Neuron (in vitro differentiated cells): ENCODE results near the gene CTNNA3.

ENCODE experiments used
- H2AFZ ChIP-seq: one replicate; pipeline ENCODE4 v1.6.1; 2013; ENCODE audit warnings: low read depth, mild to moderate bottlenecking, inconsistent platforms, low read length, moderate library complexity
- H3K27me3 ChIP-seq: one replicate; pipeline ENCODE4 v1.6.1; 2013; ENCODE audit warnings: low read length; ENCODE audit not compliant: insufficient read depth
- H3K36me3 ChIP-seq: one replicate; pipeline ENCODE4 v1.6.1; 2013; ENCODE audit warnings: low read length; ENCODE audit not compliant: insufficient read depth
- H3K4me1 ChIP-seq: one replicate; pipeline ENCODE4 v1.6.1; 2013; ENCODE audit warnings: low read length; ENCODE audit not compliant: insufficient read depth
- H3K4me3 ChIP-seq: 2 replicates; pipeline ENCODE4 v1.5.1; 2013; ENCODE audit warnings: mild to moderate bottlenecking, low read length, moderate library complexity
- H3K9me3 ChIP-seq: one replicate; pipeline ENCODE4 v1.6.1; 2013; ENCODE audit warnings: low read length

Gene CTNNA3

DNA sequence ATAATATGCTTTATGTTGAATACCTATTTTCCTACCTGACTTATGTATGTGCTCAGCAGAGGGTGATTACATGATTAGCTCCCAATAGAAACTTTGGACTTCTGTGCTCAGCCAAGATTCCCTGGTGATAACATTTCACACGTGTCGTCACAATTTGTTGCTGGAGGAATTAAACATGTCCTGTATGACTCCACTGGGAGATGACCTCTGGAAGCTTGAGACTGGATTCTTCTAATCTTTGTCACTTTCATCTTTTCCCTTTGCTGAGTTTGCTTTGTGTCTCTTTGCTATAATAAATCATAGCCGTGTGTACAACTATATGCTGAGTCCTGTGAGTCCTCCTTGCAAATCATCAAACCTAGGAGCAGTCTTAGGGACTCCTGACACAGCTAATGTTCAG lies 891.0 kb downstream of the CTNNA3 start:
- H3K4me3 ChIP-seq, result no peak overlapping the region
- H3K9me3 ChIP-seq, result no peaks in the 10 kb centered on the region
- H3K27me3 ChIP-seq, result no peaks in the 10 kb centered on the region
- no peak overlapping the region for H2AFZ ChIP-seq
- H3K4me1 ChIP-seq, result no peaks in the 10 kb centered on the region
- H3K36me3 ChIP-seq, result no peaks in the 10 kb centered on the region

DNA sequence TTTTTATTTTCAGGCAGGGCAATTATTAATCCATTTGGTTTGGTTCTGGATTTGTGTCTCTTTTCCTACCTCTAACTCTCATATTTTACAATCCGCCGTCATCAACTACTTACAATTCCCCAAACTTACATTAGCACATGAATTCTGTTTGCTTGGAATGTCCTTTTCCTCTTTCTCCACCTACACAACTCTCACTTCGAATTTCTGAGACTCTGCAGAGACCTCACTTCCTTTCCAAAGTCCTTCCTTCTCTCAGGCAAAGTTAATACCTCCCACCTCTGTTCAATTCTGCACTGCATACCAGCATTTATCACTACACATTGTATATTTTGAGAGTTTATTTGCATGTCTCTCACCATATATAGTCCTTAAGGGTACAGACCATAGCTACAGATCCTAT lies 892.8 kb downstream of the CTNNA3 start:
- Histone ChIP-seq H3K27me3 (no peaks in the 10 kb centered on the region), H3K4me3 (no peak overlapping the region), H3K36me3 (no peaks in the 10 kb centered on the region), H3K4me1 (no peaks in the 10 kb centered on the region), H2AFZ (no peak overlapping the region), H3K9me3 (no peaks in the 10 kb centered on the region)

DNA sequence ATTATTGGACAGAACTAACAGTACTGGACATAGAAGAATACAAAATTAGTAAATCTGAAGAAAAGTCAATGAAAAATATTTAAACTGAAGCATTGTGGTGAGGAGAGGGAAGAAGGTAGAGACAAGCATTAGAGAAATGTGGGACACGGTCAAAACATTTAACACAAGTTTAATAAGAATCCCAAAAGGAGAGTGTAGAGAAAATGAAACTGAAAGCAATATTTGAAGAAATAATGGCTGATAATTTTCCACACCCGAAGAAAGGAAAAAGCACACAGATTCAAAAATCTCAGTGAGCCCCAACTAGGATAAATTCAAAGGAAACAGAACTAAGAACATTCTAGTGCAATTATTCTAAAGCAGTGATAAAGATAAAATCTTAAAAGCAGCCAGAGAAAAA lies 896.5 kb downstream of the CTNNA3 start:
- H3K4me3 ChIP-seq, result no peak overlapping the region
- no peaks in the 10 kb centered on the region for H3K27me3 ChIP-seq
- H3K36me3 ChIP-seq, result no peaks in the 10 kb centered on the region
- no peaks in the 10 kb centered on the region for H3K9me3 ChIP-seq
- no peaks in the 10 kb centered on the region for H3K4me1 ChIP-seq
- H2AFZ ChIP-seq, result no peak overlapping the region

DNA sequence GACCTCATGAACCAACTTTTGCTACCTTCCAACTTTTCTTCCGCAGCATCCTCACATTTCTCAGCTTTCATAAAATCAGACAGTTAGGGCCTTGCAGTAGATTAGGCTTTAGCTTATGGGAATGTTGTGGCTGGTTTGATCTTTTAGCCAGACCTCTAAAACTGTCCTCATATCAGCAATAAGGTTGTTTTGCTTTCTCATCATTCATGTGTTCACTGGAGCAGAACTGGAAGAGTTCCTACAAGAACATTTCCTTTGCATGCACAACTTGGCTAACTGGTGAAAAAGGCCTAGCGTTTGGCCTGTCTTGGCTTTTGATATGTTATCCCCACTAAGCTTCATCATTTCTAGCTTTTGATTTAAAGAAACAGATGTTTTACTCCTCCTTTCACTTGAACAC lies 900.1 kb downstream of the CTNNA3 start:
- no peaks in the 10 kb centered on the region for H3K27me3 ChIP-seq
- no peaks in the 10 kb centered on the region for H3K9me3 ChIP-seq
- no peaks in the 10 kb centered on the region for H3K4me1 ChIP-seq
- H3K4me3 ChIP-seq, result no peak overlapping the region
- no peak overlapping the region for H2AFZ ChIP-seq
- no peaks in the 10 kb centered on the region for H3K36me3 ChIP-seq

DNA sequence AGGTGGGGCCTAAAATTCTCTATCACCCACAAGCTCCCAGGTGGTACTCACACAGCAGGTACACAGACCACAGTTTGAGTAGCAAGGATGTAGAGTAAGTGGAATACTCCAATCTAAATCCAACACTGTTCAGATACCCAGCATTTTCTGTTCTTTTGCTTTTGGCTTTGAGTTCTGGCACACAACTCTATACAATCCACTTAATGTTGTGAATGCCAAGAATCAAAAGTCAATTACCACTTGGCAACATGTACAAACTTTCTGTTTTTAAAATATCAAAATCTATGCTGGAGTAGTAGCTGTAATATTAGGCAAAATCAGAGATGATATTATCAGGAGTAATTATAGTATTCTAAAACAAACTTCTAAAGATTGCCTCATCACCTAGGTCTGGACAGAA lies 903.6 kb downstream of the CTNNA3 start:
- H3K27me3 ChIP-seq, result no peaks in the 10 kb centered on the region
- H3K4me1 ChIP-seq, result no peaks in the 10 kb centered on the region
- H3K4me3 ChIP-seq, result no peak overlapping the region
- H3K9me3 ChIP-seq, result no peaks in the 10 kb centered on the region
- no peak overlapping the region for H2AFZ ChIP-seq
- no peaks in the 10 kb centered on the region for H3K36me3 ChIP-seq

DNA sequence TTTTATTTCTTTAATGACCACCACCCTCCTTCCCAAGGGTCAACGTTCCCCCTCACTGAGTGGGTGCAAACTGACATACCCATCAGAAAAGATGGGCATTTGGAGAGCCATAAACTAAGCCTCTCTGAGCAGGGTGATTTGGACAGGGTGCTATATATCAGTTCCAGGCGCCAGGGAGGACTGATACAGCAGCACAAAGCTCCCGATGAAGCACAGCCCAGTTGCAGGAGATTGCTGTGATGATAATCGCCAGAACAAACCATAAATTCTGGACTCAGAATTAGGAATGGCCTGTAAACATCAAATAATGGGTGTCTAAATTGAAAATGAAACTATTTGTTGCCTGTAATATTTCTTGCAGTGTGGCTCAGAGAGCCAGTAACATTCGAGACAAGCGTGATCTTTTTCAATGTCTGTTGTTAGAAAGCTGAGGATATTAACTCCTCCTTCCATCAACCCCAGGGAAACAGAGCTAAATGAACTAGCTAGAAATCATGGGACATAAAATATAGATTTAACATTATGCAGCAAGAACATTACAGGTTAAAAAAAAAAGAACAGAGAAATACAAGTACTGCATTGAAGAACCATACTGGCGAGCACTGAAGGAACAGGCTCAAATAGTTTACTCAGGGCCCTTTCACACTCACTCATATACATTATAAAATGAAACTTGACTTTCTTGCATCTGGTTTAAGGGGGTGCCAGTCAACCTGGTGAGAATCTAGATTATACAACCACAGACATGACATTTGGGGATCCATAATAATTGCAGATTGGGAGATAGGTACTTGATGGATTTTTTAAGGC lies 907.6 kb downstream of the CTNNA3 start:
- Histone ChIP-seq H3K36me3 (no peaks in the 10 kb centered on the region), H2AFZ (no peak overlapping the region), H3K4me1 (no peaks in the 10 kb centered on the region), H3K4me3 (no peak overlapping the region), H3K27me3 (no peaks in the 10 kb centered on the region), H3K9me3 (no peaks in the 10 kb centered on the region)

DNA sequence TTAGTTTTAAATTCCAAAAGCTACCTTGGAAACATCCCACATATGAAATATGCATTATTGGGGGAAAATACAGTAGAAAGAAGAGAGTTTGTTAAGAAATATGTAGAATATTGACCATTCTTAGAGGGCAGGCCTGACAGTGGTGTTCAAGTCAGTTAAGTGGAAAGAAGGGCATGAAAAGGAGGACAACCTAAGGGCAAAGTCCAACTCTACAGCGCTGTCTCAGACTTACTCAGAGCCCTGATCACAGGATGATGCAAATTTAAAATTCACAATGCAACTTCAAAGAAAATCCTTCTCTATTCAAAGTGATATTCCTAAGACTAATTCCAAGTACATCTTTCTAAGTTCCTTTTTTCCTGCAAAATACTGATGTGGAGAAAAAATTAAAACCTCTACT lies 909.3 kb downstream of the CTNNA3 start:
- H3K36me3 ChIP-seq, result no peaks in the 10 kb centered on the region
- H3K4me1 ChIP-seq, result no peaks in the 10 kb centered on the region
- H3K9me3 ChIP-seq, result no peaks in the 10 kb centered on the region
- no peaks in the 10 kb centered on the region for H3K27me3 ChIP-seq
- H2AFZ ChIP-seq, result no peak overlapping the region
- no peak overlapping the region for H3K4me3 ChIP-seq

DNA sequence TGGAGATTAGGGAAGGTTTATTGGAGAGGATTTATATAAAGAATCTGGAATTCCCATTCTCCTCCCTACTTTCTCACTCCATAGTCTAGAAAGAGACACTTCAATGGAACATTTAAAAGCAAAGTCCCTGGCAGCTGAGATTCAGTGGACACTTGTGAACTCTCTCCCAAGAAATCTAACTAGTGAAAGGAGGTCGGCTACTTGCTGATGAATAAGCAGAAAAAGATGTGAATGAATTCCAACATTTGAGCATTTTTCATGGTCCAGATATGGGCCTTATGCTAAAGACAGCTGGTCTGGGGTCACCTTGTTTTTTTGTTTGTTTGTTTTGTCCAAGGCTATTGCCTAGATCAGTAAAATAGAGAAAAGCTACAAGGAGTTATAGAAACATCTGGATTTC lies 911.2 kb downstream of the CTNNA3 start:
- no peak overlapping the region for H2AFZ ChIP-seq
- H3K4me3 ChIP-seq, result no peak overlapping the region

DNA sequence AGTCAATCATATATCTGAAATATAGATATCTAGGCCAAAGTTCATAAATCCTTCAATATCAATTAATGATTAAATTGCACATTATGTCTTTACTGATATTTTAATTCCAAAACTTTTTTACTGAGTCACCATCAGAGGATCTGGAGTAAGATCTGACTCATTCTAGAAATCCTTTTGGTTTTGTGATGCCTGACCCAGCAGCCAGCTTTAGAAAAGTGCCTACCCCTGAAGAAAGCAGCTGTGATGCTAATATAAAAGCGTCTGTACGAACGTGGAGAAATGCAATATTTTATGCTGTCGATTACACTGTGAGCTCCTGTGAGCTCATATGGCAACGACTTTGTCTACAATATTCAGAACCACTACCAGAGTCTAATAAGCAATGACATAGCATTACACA lies 912.7 kb downstream of the CTNNA3 start:
- Histone ChIP-seq H3K9me3 (no peaks in the 10 kb centered on the region), H3K36me3 (no peaks in the 10 kb centered on the region), H2AFZ (no peak overlapping the region), H3K4me3 (no peak overlapping the region), H3K4me1 (no peaks in the 10 kb centered on the region), H3K27me3 (no peaks in the 10 kb centered on the region)

More for the DNA sequence above, 911.2 kb downstream of the CTNNA3 start:
- Histone ChIP-seq H3K36me3 (no peaks in the 10 kb centered on the region), H3K9me3 (no peaks in the 10 kb centered on the region), H3K4me1 (no peaks in the 10 kb centered on the region), H3K27me3 (no peaks in the 10 kb centered on the region)

DNA sequence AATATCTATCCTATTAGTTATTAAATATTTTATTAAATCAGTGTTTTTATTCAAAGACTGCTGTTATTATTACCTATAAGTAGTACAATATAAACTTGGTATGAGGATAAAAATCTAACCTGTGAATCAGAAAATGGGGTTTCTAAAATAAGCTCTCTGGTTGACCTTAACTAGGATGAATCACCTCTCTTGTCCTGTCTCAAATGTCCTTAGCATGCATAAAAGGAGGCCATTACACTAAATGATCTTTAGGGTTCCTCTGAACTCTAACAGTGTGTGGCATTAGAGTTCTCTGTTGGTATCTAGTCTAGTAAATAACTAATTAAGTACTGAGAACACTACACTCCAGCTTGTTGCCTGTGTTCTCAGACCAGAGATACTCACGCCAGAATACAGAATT lies 913.2 kb downstream of the CTNNA3 start:
- Histone ChIP-seq H3K4me3 (no peak overlapping the region), H3K36me3 (no peaks in the 10 kb centered on the region), H3K4me1 (peaks cover 2% of the 10 kb centered on the region), H3K9me3 (no peaks in the 10 kb centered on the region), H3K27me3 (no peaks in the 10 kb centered on the region), H2AFZ (no peak overlapping the region)

DNA sequence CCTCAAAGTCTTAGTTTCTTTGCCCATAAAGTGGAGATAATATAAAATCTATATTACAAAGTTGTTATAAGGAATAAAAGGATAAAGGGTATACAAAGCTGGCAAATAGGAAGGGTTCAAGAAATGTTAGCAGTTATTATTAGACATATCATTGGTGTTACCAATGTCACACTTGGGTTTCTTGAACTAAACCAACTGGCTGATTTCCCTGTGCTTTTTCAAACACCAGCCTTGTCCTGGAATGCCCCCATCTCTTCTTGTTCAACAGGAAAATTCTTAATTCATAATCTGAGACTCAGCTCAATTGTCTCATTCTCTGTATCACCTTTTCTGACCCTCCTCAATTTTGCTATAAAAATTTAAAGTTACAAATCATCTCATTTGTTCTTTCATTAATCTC lies 913.9 kb downstream of the CTNNA3 start:
- no peaks in the 10 kb centered on the region for H3K27me3 ChIP-seq
- no peak overlapping the region for H2AFZ ChIP-seq
- H3K4me3 ChIP-seq, result no peak overlapping the region
- peaks cover 5% of the 10 kb centered on the region for H3K4me1 ChIP-seq
- H3K36me3 ChIP-seq, result no peaks in the 10 kb centered on the region
- no peaks in the 10 kb centered on the region for H3K9me3 ChIP-seq

DNA sequence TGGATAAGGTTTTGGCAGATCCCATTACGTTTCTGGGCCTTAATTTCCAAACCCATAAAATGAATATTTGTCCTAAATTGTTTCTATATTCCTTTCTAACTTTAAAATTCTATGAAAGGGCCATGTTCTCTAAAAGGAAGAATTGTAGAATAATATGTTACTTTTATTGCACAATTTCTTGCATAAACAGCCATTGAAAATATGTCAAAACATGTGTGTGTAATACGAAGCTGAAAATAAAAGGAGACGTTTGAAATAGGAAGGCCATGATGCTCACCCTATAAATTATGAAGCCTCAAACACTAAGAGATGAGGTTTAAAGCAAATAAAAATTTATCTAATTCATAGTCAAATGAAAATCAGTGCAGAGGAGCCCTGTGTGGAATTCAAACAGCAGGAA lies 915.2 kb downstream of the CTNNA3 start:
- Histone ChIP-seq H3K9me3 (no peaks in the 10 kb centered on the region), H3K4me1 (peaks cover 5% of the 10 kb centered on the region), H3K27me3 (no peaks in the 10 kb centered on the region), H3K36me3 (no peaks in the 10 kb centered on the region), H2AFZ (no peak overlapping the region), H3K4me3 (no peak overlapping the region)

DNA sequence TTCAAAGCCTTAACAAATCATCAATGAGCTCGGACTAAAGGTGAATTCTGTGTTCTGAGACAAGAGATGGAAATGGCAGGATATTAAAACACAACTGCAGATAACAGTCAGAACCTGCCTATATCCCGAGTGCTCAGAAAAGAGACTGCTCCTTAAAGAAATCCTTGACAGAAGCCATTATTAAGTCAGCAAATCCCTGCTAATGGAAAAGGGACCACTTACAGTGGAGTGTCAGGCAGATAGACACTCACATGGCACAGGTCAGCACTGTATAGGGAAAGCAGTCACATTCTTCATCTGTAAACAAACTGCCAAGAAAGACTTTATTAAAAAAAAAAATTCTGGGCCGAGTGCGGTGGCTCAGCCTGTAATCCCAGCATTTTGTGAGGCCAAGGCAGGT lies 917.6 kb downstream of the CTNNA3 start:
- no peak overlapping the region for H3K4me3 ChIP-seq
- H3K4me1 ChIP-seq, result peaks cover 5% of the 10 kb centered on the region
- H2AFZ ChIP-seq, result no peak overlapping the region
- H3K36me3 ChIP-seq, result no peaks in the 10 kb centered on the region
- no peaks in the 10 kb centered on the region for H3K9me3 ChIP-seq
- H3K27me3 ChIP-seq, result no peaks in the 10 kb centered on the region

DNA sequence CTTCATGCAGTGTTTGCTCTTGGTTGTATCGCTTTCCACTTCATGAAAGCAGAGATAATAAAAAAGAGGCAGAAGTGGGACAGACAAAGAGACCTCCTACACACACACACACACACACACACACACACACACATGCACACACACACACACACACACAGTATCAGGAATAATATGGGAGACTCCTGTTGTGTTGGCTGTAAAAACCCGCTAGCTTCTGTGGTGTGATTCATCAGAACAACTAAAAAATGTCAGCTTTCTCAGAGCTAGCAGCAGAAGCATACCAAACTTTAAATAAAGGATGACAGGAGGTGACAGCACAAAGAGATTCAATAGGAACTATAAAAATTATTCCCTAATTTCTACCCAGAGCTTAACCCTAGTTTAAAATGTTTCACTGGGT lies 918.3 kb downstream of the CTNNA3 start:
- Histone ChIP-seq H3K4me1 (peaks cover 5% of the 10 kb centered on the region), H3K9me3 (no peaks in the 10 kb centered on the region), H2AFZ (no peak overlapping the region), H3K36me3 (no peaks in the 10 kb centered on the region), H3K4me3 (no peak overlapping the region), H3K27me3 (no peaks in the 10 kb centered on the region)
